GM03348 (cell line): ENCODE measurements around the gene UHRF1.

ENCODE experiments used
- DNase-seq: peaks from one replicate; pipeline ENCODE4 v3.0.0; 2012; ENCODE audit warnings: low spot score

UHRF1 gene

GRCh38 chr19:4988770-4989251, 79.5 kb downstream of the UHRF1 start:
- peak; percentile 89 for DNase-seq

- DNase-seq, result no peak
These were observed 81.0 kb downstream of the UHRF1 start for GRCh38 chr19:4990306-4990705.

DNA sequence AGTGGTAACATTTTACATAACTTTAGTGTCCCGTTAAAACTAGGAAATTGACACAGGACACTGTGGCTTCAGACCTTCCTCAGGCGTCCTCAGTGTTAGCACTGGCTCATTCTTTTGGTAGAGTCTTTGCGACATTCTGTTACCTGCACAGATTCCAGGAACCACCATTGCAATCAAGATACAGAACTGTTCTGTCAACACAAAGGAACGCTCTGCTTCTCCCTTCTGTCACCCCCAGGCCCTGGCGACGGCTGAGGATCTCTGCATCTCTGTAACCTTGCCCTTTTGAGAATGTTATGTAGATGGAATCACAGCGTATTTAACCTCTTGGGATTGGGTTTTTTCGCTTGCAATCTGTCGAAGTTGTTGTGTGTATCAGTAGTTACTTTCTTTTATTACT, 82.2 kb downstream of the UHRF1 start:
- no peak for DNase-seq

- DNase-seq, result no peak
These were observed 82.8 kb downstream of the UHRF1 start for GRCh38 chr19:4991996-4992698.

GRCh38 chr19:4993683-4994082, 84.4 kb downstream of the UHRF1 start:
- no peak for DNase-seq

DNA sequence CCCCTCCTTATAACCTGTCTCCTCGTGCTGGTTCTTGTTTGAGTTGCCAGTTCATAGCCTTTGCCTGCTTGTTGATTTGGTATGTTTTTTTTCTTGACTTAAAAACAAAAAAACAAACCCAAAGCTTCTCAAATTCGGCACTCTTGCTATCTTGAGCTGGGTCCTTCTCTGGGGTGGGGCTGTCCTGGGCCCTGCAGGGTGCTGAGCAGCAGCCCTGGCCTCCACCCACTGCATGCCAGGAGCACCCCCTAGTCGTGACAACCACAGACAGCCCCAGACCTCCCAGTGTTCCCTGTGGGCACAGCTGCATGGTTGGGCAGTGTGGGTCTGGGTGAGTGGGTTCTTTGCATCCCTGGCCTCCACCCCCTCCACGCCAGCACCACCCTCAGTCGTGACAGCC, 87.4 kb downstream of the UHRF1 start:
- no peak for DNase-seq

DNA sequence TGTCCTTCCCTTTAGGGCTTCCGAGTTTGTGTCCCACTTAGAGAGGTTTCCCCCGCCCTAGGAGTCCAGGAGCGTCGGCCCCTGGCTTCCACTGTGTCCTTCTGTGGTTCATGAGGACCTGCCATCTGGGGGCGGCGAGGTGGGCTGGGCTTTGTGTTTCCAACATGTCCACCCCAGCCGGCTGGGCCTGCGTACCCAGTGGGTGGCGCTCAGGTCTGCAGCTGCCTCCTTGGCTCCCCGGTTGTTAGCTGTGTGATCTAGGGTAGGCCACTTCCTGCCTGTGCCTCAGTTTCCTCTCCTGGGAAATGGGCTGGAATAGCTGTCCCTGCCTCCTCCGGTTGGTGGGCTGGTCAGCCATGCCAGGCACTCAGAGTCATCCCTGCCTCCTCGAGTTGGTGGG, 88.0 kb downstream of the UHRF1 start:
- no peak for DNase-seq

GRCh38 chr19:5000120-5000611, 90.9 kb downstream of the UHRF1 start:
- DNase-seq, result no peak

DNA sequence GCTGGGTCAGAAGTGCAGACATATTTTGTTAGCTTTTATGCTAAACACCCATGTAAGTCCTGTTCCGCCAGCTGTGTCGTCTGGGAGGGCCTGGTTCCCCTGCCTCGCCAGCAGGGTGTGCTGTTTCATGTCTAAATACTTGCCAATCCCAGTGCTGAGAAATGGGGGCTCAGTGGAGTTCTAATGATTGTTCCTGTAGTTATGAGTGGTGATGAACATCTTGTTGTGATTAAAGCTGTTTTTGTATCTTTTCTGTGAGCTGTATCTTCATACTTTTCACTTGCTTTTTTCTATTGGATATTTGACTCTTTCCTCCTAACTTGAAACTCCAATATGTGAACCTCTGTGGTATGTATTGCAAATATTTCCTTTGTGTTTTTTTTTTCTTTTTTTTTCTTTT, 92.3 kb downstream of the UHRF1 start:
- peak; percentile 83 for DNase-seq

GRCh38 chr19:5002143-5002542, 92.8 kb downstream of the UHRF1 start:
- DNase-seq, result peak; percentile 56

GRCh38 chr19:5003781-5004180, 94.5 kb downstream of the UHRF1 start:
- no peak for DNase-seq

- DNase-seq, result no peak
These were observed 95.8 kb downstream of the UHRF1 start for GRCh38 chr19:5005096-5005495.

DNA sequence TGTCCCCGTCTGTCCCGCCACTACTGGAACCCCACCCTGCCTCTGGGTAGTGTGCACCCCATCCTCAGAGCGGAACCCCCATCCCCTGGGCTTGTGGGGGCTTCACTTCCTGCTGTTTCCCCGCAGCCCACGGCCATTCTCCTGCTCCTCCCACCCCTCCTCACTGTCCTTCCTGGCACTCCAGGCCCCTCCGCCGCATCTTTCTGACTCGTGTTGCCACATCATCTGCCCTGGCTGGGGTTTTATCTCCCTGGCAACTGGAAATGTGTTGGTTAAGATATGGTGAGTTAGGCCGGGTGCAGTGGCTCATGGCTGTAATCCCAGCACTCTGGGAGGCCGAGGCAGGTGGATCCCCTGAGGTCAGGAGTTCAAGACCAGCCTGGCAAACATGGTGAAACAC, 96.9 kb downstream of the UHRF1 start:
- no peak for DNase-seq

DNA sequence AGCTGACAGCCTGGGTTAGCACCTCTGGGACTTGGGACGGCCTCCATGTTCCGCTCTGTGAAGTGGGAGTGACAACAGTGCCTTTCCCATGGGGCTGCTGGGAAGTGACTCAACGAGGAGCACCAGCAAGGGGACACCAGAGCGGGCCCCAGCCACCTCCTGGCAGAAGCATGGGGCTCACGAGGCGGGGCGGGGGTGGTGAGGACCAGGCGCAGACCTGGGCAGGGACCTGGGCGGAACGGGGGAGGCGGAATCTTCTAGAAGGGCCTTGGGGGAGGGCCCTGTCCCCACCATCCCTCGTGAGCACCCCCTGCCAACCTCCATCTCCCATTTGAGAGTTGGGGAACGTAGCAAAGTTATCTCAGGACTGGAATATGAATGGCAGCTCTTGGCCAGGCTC, 97.5 kb downstream of the UHRF1 start:
- no peak for DNase-seq
